Caco-2 (cell line): ENCODE measurements around the gene FBXL16. TPM values are rescaled to one million over a fixed set of nuclear protein-coding genes. Genes with fewer than 3 reads are reported as not detected.
A peak's percentile ranks its signal among the peaks of the same experiment; 100 is the strongest.

ENCODE experiments used
- BruUV-seq: library from RNA; stranded (reverse); fragments of 400-500 nt; replicated peaks from 2 replicates; lab custom pipeline; 2021; lab: Mats Ljungman, UMichigan
- CTCF ChIA-PET: fragments of 300-600 bp; sonication (Branson Sonifier 250); formaldehyde crosslinking; loops from one replicate; lab custom pipeline; 2022; ENCODE audit warnings: antibody characterized with exemption; lab: Charles Lee
- POLR2A ChIA-PET: fragments of 300-600 bp; sonication (Branson Sonifier 250); formaldehyde crosslinking; loops from one replicate; lab custom pipeline; 2022; ENCODE audit warnings: antibody characterized with exemption; lab: Charles Lee
- DNase-seq, 2 experiments: peaks; one replicate each; pipeline versions ENCODE4 v3.0.0 to v3.0.0-alpha.2; 2020 to 2022
- H3K27me3 ChIP-seq: replicated peaks from 2 replicates; pipeline ENCODE4 v1.6.0; 2011; ENCODE audit warnings: low read length; ENCODE audit not compliant: control insufficient read depth, insufficient read depth
- H3K36me3 ChIP-seq: 2 replicates; pipeline ENCODE4 v1.5.1; 2011; ENCODE audit warnings: low read length; ENCODE audit not compliant: control insufficient read depth, insufficient read depth
- H3K4me1 ChIP-seq: fragments of 250-450 bp; sonication (Bioruptor Pico); 2 replicates; pipeline ENCODE4 v1.5.1; 2020; ENCODE audit warnings: mild to moderate bottlenecking
- H3K4me3 ChIP-seq: 2 replicates; pipeline ENCODE4 v1.5.1; 2011; ENCODE audit warnings: low read depth, mild to moderate bottlenecking, control low read depth, low read length
- H3K9me3 ChIP-seq: fragments of 250-450 bp; sonication (Bioruptor Pico); 2 replicates; pipeline ENCODE4 v1.5.1; 2020; ENCODE audit warnings: mild to moderate bottlenecking, moderate library complexity
- H3K27ac Mint-ChIP-seq: one replicate; pipeline ENCODE4 v1.8.0; 2022; ENCODE audit warnings: mixed read lengths; ENCODE audit not compliant: unreplicated experiment
- H3K27me3 Mint-ChIP-seq: one replicate; pipeline ENCODE4 v1.8.0; 2022; ENCODE audit warnings: mixed read lengths; ENCODE audit not compliant: insufficient read depth, unreplicated experiment
- H3K36me3 Mint-ChIP-seq: one replicate; pipeline ENCODE4 v1.8.0; 2022; ENCODE audit warnings: mild to moderate bottlenecking, mixed read lengths; ENCODE audit not compliant: insufficient read depth, unreplicated experiment
- H3K4me1 Mint-ChIP-seq: one replicate; pipeline ENCODE4 v1.8.0; 2022; ENCODE audit warnings: low read depth, mixed read lengths; ENCODE audit not compliant: unreplicated experiment
- H3K4me3 Mint-ChIP-seq: one replicate; pipeline ENCODE4 v1.8.0; 2022; ENCODE audit warnings: mild to moderate bottlenecking, moderate library complexity, mixed read lengths; ENCODE audit not compliant: unreplicated experiment
- H3K9me3 Mint-ChIP-seq: one replicate; pipeline ENCODE4 v1.8.0; 2022; ENCODE audit warnings: mixed read lengths; ENCODE audit not compliant: unreplicated experiment
- CTCF ChIP-seq, 2 experiments: fragments of 200-600 bp in 1 of 2; IDR thresholded peaks; 1 replicate in 1 of 2; 2 replicates in 1 of 2; pipeline versions ENCODE4 v1.5.1 to v1.8.0; 2011 to 2022; ENCODE audit warnings: antibody characterized with exemption in 1 of 2, control low read depth in 1 of 2, inconsistent platforms in 1 of 2, low read depth in 1 of 2, low read length in 1 of 2, mild to moderate bottlenecking in 1 of 2, moderate library complexity in 1 of 2; ENCODE audit not compliant: insufficient read depth in 1 of 2, severe bottlenecking in 1 of 2, unreplicated experiment in 1 of 2
- intact Hi-C: fragments of 100-400 bp; cut with micrococcal nuclease; formaldehyde crosslinking; loops from one replicate; pipeline ENCODE4 v1.10.0; 2022; ENCODE audit not compliant: unreplicated experiment
- total RNA-seq: library from RNA; stranded (reverse); gene quantifications from 2 replicates; pipeline ENCODE4 v1.2.3, GENCODE V29; 2022

FBXL16 gene
- total RNA-seq, 1 experiment from 2014 or later = 10.5 TPM

GRCh38 chr16:720990-721764 is 15.6 kb upstream of the FBXL16 start, which contains the start of gene ANTKMT:
Gene ANTKMT (plus strand): TSS chr16:721146. CDS start chr16:721275, 129 bp downstream.
- POLR2A ChIA-PET = interaction anchor here (0.6 to 2.4 kb wide), 11 partner anchors 9 to 67 kb away, joined by 3 to 12 read pairs (median 4); partner anchors contain the start of genes CHTF18, CIAO3, FBXL16 and RHBDL1
- H3K36me3 Mint-ChIP-seq = peaks cover 3% of the 10 kb centered on the region
- Histone ChIP-seq H3K9me3 (no peaks in the 10 kb centered on the region), H3K4me3 (peak within 1 kb of the TSS; percentile 86), H3K27me3 (no peaks in the 10 kb centered on the region), H3K4me1 (peaks cover 24% of the 10 kb centered on the region), H3K36me3 (no peaks in the 10 kb centered on the region)
- no peaks in the 10 kb centered on the region for H3K27me3 Mint-ChIP-seq
- peak; percentile 89 to 95 for DNase-seq
- CTCF ChIA-PET = interaction anchor here (0.6 to 1.7 kb wide), 2 partner anchors 9 to 67 kb away, joined by 4 to 13 read pairs; partner anchors contain the start of genes CHTF18 and RPUSD1
- H3K4me3 Mint-ChIP-seq = peak within 1 kb of the TSS; percentile 73
- H3K4me1 Mint-ChIP-seq = no peaks in the 10 kb centered on the region
- no TSS peak for BruUV-seq
- peak within 1 kb of the TSS; percentile 39 for H3K27ac Mint-ChIP-seq
- TF ChIP-seq CTCF (IDR thresholded peaks at IDR 0.05; ENCODE audit: insufficient read depth in 1 of 2, low read depth in 1 of 2, low read length in 1 of 2, severe bottlenecking in 1 of 2, unreplicated experiment in 1 of 2) = no peak
- intact Hi-C loops = no loop called here
- H3K9me3 Mint-ChIP-seq = no peaks in the 10 kb centered on the region

GRCh38 chr16:720447-720989 is 14.9 kb upstream of the FBXL16 start:
- intact Hi-C loops = no loop called here
- POLR2A ChIA-PET = interaction anchor here (0.9 to 2.4 kb wide), 4 partner anchors 8 to 68 kb away, joined by 3 to 12 read pairs (median 5); partner anchors contain the start of genes CHTF18 and RPUSD1
- Mint-ChIP-seq H3K36me3 (peaks cover 10% of the 10 kb centered on the region), H3K27me3 (no peaks in the 10 kb centered on the region), H3K27ac (peak overlapping the region; percentile 39), H3K4me3 (peak overlapping the region; percentile 73), H3K4me1 (no peaks in the 10 kb centered on the region), H3K9me3 (no peaks in the 10 kb centered on the region)
- H3K9me3 ChIP-seq = no peaks in the 10 kb centered on the region
- H3K27me3 ChIP-seq = no peaks in the 10 kb centered on the region
- TF ChIP-seq CTCF (IDR thresholded peaks at IDR 0.05; ENCODE audit: insufficient read depth in 1 of 2, low read depth in 1 of 2, low read length in 1 of 2, severe bottlenecking in 1 of 2, unreplicated experiment in 1 of 2) = no peak
- peaks cover 29% of the 10 kb centered on the region for H3K4me1 ChIP-seq
- BruUV-seq = no TSS peak
- no peaks in the 10 kb centered on the region for H3K36me3 ChIP-seq
- CTCF ChIA-PET = interaction anchor here (0.6 to 1.7 kb wide), 5 partner anchors 8 to 335 kb away, joined by 3 to 13 read pairs (median 3); no protein-coding TSS in a partner anchor
- H3K4me3 ChIP-seq = peak overlapping the region; percentile 86
- peak in 1 of 2 experiments; percentile 64 for DNase-seq
